GM18951 (cell line): ENCODE data around the gene ATP2B2.

Experiments used
- POLR2A ChIP-seq: IDR thresholded peaks from 4 replicates; pipeline ENCODE4 v1.6.1; 2011; ENCODE audit warnings: mild to moderate bottlenecking; ENCODE audit not compliant: insufficient read length, insufficient read depth; ENCODE audit errors: extremely low read depth
- in situ Hi-C: fragments of 300-500 bp; cut with MboI; formaldehyde crosslinking; loops from one replicate; pipeline ENCODE4 v1.12.0; 2022; ENCODE audit warnings: low sequenced_read_pairs, mixed read lengths, inconsistent platforms; ENCODE audit not compliant: unreplicated experiment

ATP2B2 gene

DNA sequence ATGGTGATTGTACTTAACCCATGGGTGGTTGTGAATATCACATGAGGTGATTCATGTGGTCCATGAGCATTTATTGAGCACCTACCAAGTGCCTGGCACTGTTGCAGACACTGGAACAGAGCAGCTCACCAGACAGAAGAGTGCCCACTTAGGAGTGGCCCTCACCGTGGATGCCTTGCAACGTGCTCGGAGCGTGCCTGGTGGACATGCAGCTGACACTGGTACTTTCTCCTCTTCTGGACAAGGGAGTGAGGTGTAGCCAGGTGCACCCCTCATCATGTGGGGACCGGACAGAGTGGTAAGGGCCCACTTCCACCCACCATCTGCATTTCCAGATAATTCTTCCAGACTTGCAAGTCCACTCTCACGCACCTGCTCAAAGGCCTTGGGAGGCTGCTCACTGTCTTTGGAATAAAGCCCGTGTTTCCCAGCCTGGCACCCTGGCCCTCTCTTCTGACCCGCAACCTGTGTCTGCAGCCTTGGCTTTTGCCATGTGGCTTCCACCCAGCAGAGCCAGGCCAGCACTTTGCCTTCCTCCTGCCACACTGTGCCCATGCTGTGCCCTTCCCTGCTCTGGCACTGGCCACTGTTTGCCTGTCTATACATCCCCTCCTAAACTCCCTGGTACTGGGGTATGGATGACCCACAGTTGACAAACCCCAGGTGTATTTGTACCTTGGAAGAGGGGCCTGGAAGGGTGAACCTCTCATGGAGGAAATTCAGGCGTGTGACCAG is 93.6 kb downstream of the ATP2B2 start:
- TF ChIP-seq POLR2A, result no peak
- in situ Hi-C loops, result no loop called here

DNA sequence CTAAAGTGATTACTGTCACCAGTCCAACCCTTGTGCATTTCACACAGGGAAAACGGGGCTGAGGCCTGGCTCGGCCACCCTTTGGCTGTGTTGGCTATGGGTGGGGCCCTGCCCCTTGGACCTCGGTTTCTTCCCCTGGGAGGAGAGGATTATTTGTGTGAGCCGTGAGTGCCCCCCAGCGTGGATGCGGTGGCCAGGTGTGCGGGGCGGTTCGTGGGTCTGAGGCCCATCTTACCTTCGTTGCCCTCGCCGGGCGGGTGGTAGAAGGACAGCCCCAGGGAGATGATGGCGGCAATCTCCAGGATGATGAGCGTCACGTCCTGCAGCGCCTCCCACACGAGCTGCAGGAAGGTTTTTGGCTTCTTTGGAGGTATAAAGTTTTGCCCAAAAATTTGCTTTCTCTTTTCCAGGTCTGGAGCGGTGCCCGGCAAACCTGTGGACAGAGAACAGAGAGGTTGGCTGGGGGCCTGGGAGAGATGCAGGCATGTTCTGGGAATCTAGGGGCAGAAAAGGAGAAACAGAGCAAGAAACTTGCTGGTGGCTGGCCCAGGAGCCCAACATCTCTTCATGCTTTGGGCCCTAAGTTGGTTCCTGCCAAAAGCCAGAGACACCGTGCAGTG is 94.9 kb downstream of the ATP2B2 start:
- in situ Hi-C loops, result no loop called here

DNA sequence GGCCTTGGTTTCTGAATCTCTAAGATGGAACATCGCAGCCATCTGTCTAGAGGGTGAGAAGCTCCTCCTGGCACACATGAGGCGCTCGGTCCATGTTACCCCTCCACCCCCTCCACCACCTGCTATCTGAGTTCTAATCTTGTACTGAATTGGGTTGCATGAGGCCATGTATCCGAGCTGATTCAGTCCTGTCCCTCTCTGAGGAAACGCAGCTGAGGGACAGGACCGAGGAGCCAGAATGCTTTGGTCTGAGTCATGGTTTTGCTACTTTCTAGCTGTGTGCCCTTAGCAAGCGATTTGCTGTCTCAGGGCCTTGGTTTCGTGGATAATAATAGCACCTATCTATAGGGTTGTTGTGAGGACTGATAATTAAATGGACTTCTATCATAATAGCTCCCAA is 96.7 kb downstream of the ATP2B2 start:
- no peak for TF ChIP-seq POLR2A
- in situ Hi-C loops, result no loop called here

More for the DNA sequence above, 94.9 kb downstream of the ATP2B2 start:
- TF ChIP-seq POLR2A, result no peak

DNA sequence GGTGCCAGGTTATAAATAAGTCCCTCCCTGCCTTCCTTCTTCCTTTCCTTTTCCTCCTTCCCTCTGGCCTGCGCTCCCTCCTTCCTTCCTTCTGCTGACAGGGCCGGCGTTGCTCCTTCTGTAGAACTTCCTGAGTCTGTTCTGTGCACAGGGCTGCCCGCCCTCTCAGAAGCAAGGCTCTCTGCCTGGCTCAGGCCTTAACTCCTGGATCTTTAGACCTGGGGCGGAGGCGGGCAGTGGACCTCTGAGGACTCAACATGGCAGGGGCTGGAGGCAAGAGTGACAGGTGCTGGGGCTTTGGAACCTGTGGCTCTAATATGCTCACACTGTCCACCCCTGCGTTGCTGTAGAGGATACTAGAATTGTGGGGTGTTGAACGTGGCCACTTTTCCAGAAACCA is 98.0 kb downstream of the ATP2B2 start:
- in situ Hi-C loops, result no loop called here
- TF ChIP-seq POLR2A, result no peak

DNA sequence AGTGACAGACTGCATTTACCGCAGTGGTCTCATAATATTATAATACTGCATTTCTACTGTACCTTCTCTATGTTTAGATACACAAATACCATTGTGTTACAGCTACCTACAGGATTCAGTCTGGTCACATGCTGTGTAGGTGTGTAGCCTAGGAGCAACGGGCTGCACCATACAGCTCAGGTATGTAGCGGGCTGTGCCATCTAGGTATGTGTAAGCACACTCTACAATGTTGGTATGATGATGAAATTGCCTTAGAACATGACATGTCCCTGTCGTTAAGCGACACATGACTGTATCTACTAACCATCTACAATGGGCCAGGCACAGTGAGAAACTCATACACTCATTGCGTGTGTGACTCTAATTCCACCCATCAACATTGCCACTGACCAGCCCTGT is 99.0 kb downstream of the ATP2B2 start:
- in situ Hi-C loops, result no loop called here

DNA sequence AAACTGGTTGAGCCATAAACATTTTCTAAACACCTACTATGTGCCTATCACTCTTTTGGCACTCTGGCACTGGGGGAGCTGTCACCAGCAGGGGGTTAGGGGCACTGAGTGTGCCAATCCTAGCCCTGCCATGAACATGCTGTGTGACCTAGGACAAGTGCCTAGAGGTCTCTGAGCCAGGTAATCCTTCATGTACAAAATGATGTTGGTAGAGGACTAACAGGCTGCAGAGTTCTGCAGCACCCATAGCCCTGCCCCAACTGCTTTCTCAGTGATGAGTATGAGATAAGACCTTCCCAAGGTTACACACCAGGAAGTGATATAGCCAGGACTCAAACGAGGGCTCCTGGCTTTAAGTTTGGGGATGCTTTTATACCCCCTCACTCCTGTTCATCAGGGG is 99.6 kb downstream of the ATP2B2 start:
- in situ Hi-C loops, result no loop called here
- TF ChIP-seq POLR2A, result no peak

More for the DNA sequence above, 99.0 kb downstream of the ATP2B2 start:
- no peak for TF ChIP-seq POLR2A

DNA sequence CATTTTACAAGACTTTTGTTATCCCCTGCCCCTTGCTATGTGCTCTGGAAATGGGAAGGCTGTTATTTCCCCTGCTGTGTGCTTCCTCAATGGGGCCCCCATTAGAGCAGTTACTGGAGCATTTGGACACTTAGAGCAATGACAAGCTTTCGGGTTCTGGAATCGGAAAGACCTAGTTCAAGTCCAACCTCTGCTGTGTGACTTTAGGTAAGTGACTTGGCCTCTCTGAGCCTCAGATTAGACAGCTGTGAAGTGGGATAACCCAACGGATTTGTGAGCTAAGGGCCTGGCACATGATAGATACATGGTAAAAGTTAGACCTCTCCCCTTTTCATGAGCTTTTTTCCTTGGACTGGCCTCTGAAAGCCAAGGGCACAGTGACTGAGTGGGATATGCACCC is 100.5 kb downstream of the ATP2B2 start:
- no peak for TF ChIP-seq POLR2A
- in situ Hi-C loops, result no loop called here

DNA sequence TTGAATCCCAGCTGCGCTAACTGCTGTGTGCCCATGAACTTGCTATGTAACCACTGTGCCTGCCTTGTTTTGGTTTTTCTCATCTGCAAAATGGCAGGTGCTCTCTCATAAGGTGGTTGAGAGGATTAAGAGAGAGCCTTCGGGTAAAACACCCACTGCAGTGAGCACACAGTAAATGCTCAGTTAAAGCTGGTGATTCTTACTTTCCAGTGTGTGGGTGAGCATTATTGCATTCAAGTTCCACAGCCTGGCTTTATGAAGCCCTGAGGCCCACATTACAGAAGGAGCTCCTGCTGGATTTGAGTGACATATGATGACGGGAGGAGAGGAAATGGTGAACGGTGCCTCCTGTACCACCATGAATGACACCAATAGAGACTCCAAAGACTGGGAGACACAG is 101.0 kb downstream of the ATP2B2 start:
- TF ChIP-seq POLR2A, result no peak
- in situ Hi-C loops, result no loop called here

DNA sequence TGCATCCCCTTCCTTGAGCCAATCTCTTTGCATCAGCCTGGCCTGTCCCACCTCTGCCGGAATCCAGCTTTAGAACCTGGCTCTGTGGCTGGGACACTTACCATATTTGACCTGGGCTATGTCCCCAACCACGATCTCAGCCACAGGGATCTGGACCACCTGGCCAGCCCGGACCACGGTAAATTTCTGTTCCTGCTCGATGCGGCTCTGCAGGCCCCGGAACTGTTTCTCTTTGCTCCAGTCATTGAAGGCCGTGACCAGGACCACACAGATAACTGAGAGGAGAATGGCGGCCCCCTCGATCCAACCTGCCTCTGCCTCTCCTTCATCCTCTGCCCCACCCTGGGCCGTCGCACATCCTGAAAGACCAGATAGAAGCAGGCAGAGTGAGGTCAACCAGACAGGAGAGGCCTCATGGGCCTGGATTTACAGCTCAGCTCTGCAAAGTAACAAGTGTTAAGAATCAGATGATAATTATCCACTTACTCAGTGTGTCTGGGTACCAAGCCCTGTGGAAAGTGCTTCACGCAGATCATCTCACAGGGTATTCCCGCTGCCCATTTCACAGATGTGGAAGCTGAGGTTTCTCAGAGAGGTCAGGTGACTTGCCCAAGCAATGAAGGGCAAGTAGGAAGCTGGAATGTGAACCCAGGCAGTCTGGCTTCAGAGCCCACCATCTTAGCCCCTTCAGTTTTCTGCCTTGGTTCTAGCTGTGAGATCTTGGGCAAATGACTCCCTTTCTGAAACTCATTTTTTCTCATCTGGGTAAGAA is 103.2 kb downstream of the ATP2B2 start:
- TF ChIP-seq POLR2A, result no peak
- in situ Hi-C loops, result no loop called here

DNA sequence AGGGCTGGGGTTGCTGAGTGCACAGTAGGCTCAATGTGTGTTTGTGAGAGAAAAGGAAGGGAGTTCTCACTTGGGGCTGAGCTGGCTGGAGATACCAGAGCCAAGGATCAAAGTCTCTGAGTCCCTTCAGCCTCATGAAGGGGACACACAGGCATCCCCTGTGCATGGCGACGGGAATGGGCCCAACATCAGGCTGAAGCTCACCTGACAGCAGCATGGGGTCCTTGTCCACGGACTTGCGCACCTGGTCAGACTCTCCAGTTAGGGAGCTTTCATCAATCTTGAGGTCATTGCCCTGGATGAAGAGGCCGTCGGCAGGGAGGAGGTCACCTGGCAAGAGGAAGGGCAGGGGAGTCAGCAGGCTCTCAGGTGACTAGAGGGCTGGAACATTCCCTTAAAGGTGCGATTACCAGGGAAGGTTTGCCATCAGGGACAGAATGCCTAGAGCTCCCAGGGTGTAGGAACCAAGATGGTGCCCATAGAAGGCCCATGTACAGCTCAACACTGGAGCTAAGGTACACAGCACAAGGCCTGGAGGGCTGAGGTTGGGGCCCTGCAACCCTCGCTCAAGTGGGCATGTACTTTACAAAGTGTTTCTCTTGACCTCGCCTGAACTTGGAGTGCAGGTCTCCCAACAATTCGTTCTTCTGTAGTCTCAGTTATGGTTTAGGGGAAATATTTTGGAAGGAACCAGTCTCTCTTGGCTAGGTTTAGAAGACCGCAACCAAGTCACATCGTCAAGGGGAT is 104.5 kb downstream of the ATP2B2 start:
- TF ChIP-seq POLR2A, result no peak
- in situ Hi-C loops, result no loop called here

DNA sequence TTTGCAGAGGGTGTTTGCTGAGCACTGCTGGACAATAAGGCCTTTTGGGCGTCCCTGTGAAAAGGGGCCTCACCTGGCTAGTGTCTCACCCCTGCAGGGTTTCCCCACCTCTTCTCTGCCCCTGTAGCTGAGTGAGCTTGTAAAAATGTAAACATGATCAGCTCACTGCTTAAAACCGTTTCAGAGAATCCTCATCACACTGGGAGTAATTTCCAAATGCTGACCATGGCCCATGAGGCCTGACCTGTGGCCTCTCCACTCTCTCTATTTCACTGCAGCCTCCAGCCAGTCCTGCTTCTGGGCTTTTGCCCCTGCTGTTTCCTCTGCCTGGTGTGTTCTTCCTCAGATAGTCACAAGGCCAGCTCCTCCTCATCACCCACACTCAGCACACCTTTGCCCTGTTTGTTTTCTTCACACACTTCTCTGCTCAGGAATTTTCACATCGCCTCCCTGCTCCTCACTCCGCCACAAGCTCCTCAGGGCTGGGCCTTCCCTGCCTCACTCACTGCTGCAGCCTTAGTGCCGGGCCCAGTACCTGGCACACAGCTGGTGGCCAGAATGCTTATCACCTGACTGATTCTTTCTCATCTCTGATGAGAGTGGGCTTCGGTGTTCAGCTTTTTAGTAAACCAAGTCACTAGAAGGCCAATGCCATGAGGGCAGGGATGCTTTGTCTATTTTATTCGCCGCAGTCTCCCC is 105.2 kb downstream of the ATP2B2 start:
- in situ Hi-C loops, result no loop called here
- no peak for TF ChIP-seq POLR2A

DNA sequence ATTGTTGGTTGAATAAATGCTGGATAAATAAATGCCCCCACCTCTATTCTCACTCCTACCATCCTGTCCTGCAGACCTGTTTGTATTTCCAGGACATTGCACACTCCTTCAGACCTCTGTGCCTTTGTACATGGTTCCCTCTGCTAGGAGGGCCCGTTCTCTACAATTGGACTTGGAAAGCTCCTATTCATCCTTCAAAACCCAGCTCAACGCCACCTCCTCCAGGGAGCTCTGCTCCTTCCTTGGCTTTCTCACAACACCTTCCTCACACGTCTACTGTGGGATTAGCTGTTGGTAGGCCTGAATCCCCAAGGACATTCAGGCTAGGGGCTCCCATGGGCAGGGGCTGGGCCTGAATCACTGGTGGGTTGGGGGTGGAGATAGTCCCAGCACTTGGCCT is 105.8 kb downstream of the ATP2B2 start:
- no peak for TF ChIP-seq POLR2A
- in situ Hi-C loops, result no loop called here

DNA sequence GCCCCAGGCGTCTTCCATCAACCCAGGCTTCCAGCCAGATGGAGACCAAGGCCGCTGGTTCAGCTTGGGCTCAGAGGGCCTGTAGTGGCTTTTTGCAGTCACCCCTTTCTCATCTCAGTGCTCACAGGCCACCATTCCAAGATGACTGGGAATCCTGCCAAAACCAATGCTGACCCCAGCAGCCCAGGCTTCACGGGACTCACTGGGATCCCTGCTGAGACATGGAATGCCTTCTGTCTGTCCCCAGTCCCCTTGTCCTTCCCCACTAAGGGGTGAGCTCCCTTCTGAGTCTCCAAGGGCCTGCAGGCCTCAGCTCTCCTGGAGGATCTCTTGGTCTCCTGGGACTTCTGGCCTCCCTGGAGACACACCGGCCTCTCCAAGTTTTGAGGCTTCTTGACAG is 107.0 kb downstream of the ATP2B2 start:
- in situ Hi-C loops, result no loop called here
- no peak for TF ChIP-seq POLR2A

DNA sequence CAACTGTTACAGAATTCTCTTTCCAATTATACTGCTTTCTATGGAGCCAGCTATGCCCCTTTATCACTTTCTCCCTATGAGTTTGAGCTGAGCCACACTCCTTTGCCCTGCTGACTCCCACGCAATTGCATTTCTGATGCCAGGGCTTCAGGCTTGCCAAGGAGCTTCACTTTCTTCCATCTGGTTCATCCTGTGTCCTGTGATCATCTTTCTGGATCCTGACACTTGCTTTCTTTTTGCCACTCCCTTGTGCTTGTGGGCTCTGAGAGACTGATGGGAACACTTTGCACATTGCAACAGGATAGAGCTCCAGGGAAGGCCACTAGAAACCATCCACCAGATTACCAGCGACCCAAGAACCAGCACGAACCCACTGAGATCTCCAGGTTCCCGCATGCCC is 107.5 kb downstream of the ATP2B2 start:
- TF ChIP-seq POLR2A, result no peak
- in situ Hi-C loops, result no loop called here
